ENCODE data around the gene PCDH12. TPM values are rescaled to one million over a fixed set of nuclear protein-coding genes. Genes with fewer than 3 reads are reported as not detected.

Gene PCDH12
- total RNA-seq = under 0.01 and 0.05 TPM in 2 replicates

GRCh38 chr5:141958113-141958512 is at the start of gene PCDH12:
Gene PCDH12 (minus strand): TSS chr5:141958202. CDS start chr5:141957851, 351 bp downstream.

GRCh38 chr5:141968914-141969608 is 11.1 kb upstream of the PCDH12 start, which contains the start of gene RNF14:
Gene RNF14 (plus strand): TSS chr5:141969105. CDS start chr5:141973589, 4,484 bp downstream.

GRCh38 chr5:141923448-141924313 is 34.3 kb downstream of the PCDH12 start, which contains the start of gene DELE1:
Gene DELE1 (plus strand): TSS chr5:141923871. CDS start chr5:141923942, 71 bp downstream.

Other genes starting within 250 kb of the PCDH12 start
- gene PCDH1, start 79.8 kb downstream of the PCDH12 start, total RNA-seq = 0.60 and 0.89 TPM in 2 replicates
- gene DELE1, start 34.3 kb downstream of the PCDH12 start, total RNA-seq = 37.1 and 43.3 TPM in 2 replicates
- 82.8 and 103 TPM in 2 replicates for gene RNF14, start 10.9 kb upstream of the PCDH12 start, total RNA-seq
- 80.3 and 81.7 TPM in 2 replicates for gene GNPDA1, start 54.8 kb upstream of the PCDH12 start, total RNA-seq
- gene NDFIP1, start 150.6 kb upstream of the PCDH12 start, total RNA-seq = 76.9 and 125 TPM in 2 replicates